Sigmoid colon (tissue), 7 donors: ENCODE results near the gene PLCB1. TPM values are rescaled to one million over a fixed set of nuclear protein-coding genes. Genes with fewer than 3 reads are reported as not detected.

Experiments
- DNase-seq: peaks from one replicate; pipeline ENCODE4 v3.0.0-alpha.2; 2019
- H3K27ac ChIP-seq, 4 donors: fragments of 200-600 bp; sonication (generic); one replicate each; pipeline ENCODE4 v1.5.1; 2016 to 2019; ENCODE audit warnings: mild to moderate bottlenecking in 1 of 4
- H3K27me3 ChIP-seq, 3 donors: fragments of 200-600 bp; sonication (generic); one replicate each; pipeline ENCODE4 v1.5.1; 2019; ENCODE audit warnings: mild to moderate bottlenecking in 1 of 3
- H3K36me3 ChIP-seq, 4 donors: fragments of 200-600 bp; sonication (generic); one replicate each; pipeline ENCODE4 v1.5.1; 2016 to 2019
- H3K4me1 ChIP-seq, 4 donors: fragments of 200-600 bp; sonication (generic); one replicate each; pipeline ENCODE4 v1.5.1; 2017 to 2019
- H3K4me3 ChIP-seq, 4 donors: fragments of 200-600 bp; sonication (generic); one replicate each; pipeline ENCODE4 v1.5.1; 2017 to 2019; ENCODE audit warnings: mild to moderate bottlenecking in 2 of 4, moderate library complexity in 1 of 4
- H3K9me3 ChIP-seq, 4 donors: fragments of 200-600 bp in 3 of 4; sonication (generic) in 3 of 4; one replicate each; pipeline versions ENCODE4 v1.5.1 to v1.6.1; 2013 to 2019
- CTCF ChIP-seq, 4 experiments: fragments of 450-650 bp in 3 of 4; fragments of 200-600 bp in 1 of 4; IDR thresholded peaks; one replicate each; pipeline ENCODE4 v1.5.1; 2016 to 2019; ENCODE audit warnings: antibody characterized with exemption in 4 of 4, mild to moderate bottlenecking in 3 of 4, moderate library complexity in 2 of 4
- EP300 ChIP-seq, 4 donors: sonication (generic); formaldehyde crosslinking; IDR thresholded peaks; one replicate each; pipeline ENCODE4 v1.6.1; 2017; ENCODE audit warnings: antibody characterized with exemption in 4 of 4
- POLR2A ChIP-seq, 2 donors: fragments of 450-650 bp; IDR thresholded peaks; one replicate each; pipeline ENCODE4 v1.6.1; 2016; ENCODE audit warnings: antibody characterized with exemption in 2 of 2, mild to moderate bottlenecking in 2 of 2, moderate library complexity in 2 of 2
- POLR2AphosphoS5 ChIP-seq, 4 donors: sonication (generic); formaldehyde crosslinking; IDR thresholded peaks; one replicate each; pipeline ENCODE4 v1.6.1; 2017; ENCODE audit warnings: antibody characterized with exemption in 4 of 4
- WGBS, 2 donors: extraction: QIAGEN DNeasy Blood & Tissue Kit; methylation state at CpG; one replicate each; pipeline ENCODE4 v1.1.7; 2013; 5-methylcytosine and 5-hydroxymethylcytosine counted together
- intact Hi-C: fragments of 100-400 bp; cut with DNase I; formaldehyde crosslinking; loops from one replicate; pipeline ENCODE4 v1.15.1; 2023
- polyA plus RNA-seq, 3 donors: library from polyadenylated mRNA; stranded (reverse); fragments of 200-250 nt; gene quantifications; one replicate each; pipeline ENCODE4 v1.2.3, GENCODE V29; 2013
- total RNA-seq, 4 donors: library from RNA; depleted of rRNA; stranded (reverse); fragments of >200 nt; gene quantifications; one replicate each; pipeline ENCODE4 v1.1.0, GENCODE V29; 2016
- donor health status: healthy with polysubstance abuse.
- donor health status: Bipolar disorder and iron deficiency.
- donor health status: healthy.

The PLCB1 gene
- total and polyA plus RNA-seq, 7 donors, result 0.92 to 117 (median 86.7) TPM

- WGBS, 2 donors, result 67 to 85% methylated on average over 1 of the region's 1 CpG
- H3K4me3 ChIP-seq, result no peak overlapping the region
- TF ChIP-seq POLR2AphosphoS5 (IDR thresholded peaks at IDR 0.05) (no peak), EP300 (IDR thresholded peaks at IDR 0.05) (no peak), POLR2A (IDR thresholded peaks at IDR 0.05) (no peak), CTCF (IDR thresholded peaks at IDR 0.05) (no peak)
- H3K36me3 ChIP-seq, result no peaks in the 10 kb centered on the region
- intact Hi-C loops, result no loop called here
- no peaks in the 10 kb centered on the region for H3K9me3 ChIP-seq
- peaks cover 0 to 28% (median 12%) of the 10 kb centered on the region in 4 donors for H3K4me1 ChIP-seq
- no peak for DNase-seq
- H3K27ac ChIP-seq, result no peak overlapping the region
- no peaks in the 10 kb centered on the region for H3K27me3 ChIP-seq
These were observed 274.3 kb downstream of the PLCB1 start for GRCh38 chr20:8406391-8406790.

- TF ChIP-seq POLR2AphosphoS5 (IDR thresholded peaks at IDR 0.05) (no peak), CTCF (IDR thresholded peaks at IDR 0.05) (no peak), POLR2A (IDR thresholded peaks at IDR 0.05) (no peak), EP300 (IDR thresholded peaks at IDR 0.05) (no peak)
- WGBS, 2 donors, result 64 to 71% methylated on average over 4 of the region's 4 CpGs
- Histone ChIP-seq H3K4me1 (peaks cover 0 to 23% (median 8%) of the 10 kb centered on the region in 4 donors), H3K27me3 (no peaks in the 10 kb centered on the region), H3K27ac (no peak overlapping the region), H3K9me3 (no peaks in the 10 kb centered on the region), H3K36me3 (no peaks in the 10 kb centered on the region), H3K4me3 (no peak overlapping the region)
- intact Hi-C loops, result no loop called here
- DNase-seq, result no peak
These were observed 276.7 kb downstream of the PLCB1 start for GRCh38 chr20:8408587-8409307.

- Histone ChIP-seq H3K4me3 (no peak overlapping the region), H3K27me3 (no peaks in the 10 kb centered on the region), H3K36me3 (no peaks in the 10 kb centered on the region), H3K9me3 (no peaks in the 10 kb centered on the region), H3K4me1 (peaks cover 0 to 22% (median 8%) of the 10 kb centered on the region in 4 donors), H3K27ac (no peak overlapping the region)
- WGBS, 2 donors, result 80 to 92% methylated on average over 2 of the region's 2 CpGs
- TF ChIP-seq POLR2AphosphoS5 (IDR thresholded peaks at IDR 0.05) (no peak), POLR2A (IDR thresholded peaks at IDR 0.05) (no peak), EP300 (IDR thresholded peaks at IDR 0.05) (no peak)
- no peak for DNase-seq
- intact Hi-C loops, result no loop called here
These were observed 281.6 kb downstream of the PLCB1 start for GRCh38 chr20:8413691-8414090.

- no peak overlapping the region for H3K4me3 ChIP-seq
- no peaks in the 10 kb centered on the region for H3K9me3 ChIP-seq
- intact Hi-C loops, result no loop called here
- H3K4me1 ChIP-seq, result peaks cover 0 to 22% (median 12%) of the 10 kb centered on the region in 4 donors
- no peak overlapping the region for H3K27ac ChIP-seq
- H3K36me3 ChIP-seq, result no peaks in the 10 kb centered on the region
- no peak for TF ChIP-seq EP300 (IDR thresholded peaks at IDR 0.05)
- TF ChIP-seq CTCF (IDR thresholded peaks at IDR 0.05), result no peak
- TF ChIP-seq POLR2AphosphoS5 (IDR thresholded peaks at IDR 0.05), result no peak
- TF ChIP-seq POLR2A (IDR thresholded peaks at IDR 0.05), result no peak
- DNase-seq, result no peak
- no peaks in the 10 kb centered on the region for H3K27me3 ChIP-seq
These were observed 282.7 kb downstream of the PLCB1 start for GRCh38 chr20:8414586-8415274.

GRCh38 chr20:8421981-8422380 lies 289.9 kb downstream of the PLCB1 start:
- Histone ChIP-seq H3K9me3 (no peaks in the 10 kb centered on the region), H3K4me3 (no peak overlapping the region), H3K27ac (peak overlapping the region in 2 of 4 donors; percentile 3 to 22), H3K27me3 (no peaks in the 10 kb centered on the region), H3K4me1 (peaks cover 0 to 54% (median 50%) of the 10 kb centered on the region in 4 donors), H3K36me3 (no peaks in the 10 kb centered on the region)
- WGBS, 2 donors, result 64 to 79% methylated on average over 2 of the region's 2 CpGs
- TF ChIP-seq POLR2A (IDR thresholded peaks at IDR 0.05) (no peak), POLR2AphosphoS5 (IDR thresholded peaks at IDR 0.05) (peak in 3 of 4 donors; percentile 30 to 46 (median 41))
- DNase-seq, result no peak
- intact Hi-C loops, result no loop called here
